ENCODE data around the gene SPATA3. TPM values are rescaled to one million over a fixed set of nuclear protein-coding genes. Genes with fewer than 3 reads are reported as not detected.
A peak's percentile ranks its signal among the peaks of the same experiment; 100 is the strongest.

SPATA3 gene
- total RNA-seq, 2 experiments from 2014 or later = not detected

DNA sequence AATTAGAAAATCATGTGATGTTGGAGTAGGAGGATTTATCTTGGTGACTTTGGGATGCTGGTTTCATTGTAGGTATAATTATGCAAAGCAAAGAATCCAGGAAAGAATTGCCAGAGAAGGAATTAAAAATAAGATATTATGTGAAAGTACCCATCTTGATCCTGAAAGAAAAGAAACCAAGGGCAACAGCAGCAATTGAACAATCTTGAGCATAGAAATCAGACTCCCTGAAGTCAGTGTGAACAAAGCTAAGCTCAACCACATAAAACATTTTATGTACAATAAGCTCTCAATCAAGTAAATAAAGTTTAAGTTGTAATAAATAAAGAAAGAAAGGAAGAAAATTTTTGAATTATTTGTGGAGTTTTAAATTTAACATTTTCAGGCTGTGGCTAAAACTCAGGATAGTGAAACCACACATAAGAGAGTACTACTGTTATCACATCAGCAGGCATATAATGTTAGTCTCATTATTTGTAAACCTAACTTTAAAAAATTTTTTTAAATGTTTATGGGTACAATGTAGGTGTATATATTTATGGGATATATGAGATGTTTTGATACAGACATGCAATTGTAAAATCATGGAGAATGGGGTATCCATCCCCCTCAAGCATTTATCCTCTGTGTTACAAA is 38.0 kb upstream of the SPATA3 start:
- ATAC-seq (ENCODE audit: poor library complexity) = no peak
- Histone ChIP-seq H3K27me3 (ENCODE audit: control insufficient read depth in 1 of 2, insufficient read depth in 2 of 2, low read length in 2 of 2) (peaks cover 12 to 24% of the 10 kb centered on the region in 2 experiments), H3K4me1 (ENCODE audit: insufficient read depth, low read length) (peaks cover 12% of the 10 kb centered on the region), H3K27ac (ENCODE audit: low read depth in 1 of 2, low read length in 2 of 2) (no peak overlapping the region), H3K4me3 (ENCODE audit: low read length) (peak overlapping the region; percentile 43), H3K36me3 (ENCODE audit: insufficient read depth, low read length) (no peaks in the 10 kb centered on the region), H3K9me3 (ENCODE audit: control insufficient read depth in 1 of 2, insufficient read depth in 1 of 2, low read length in 2 of 2) (no peaks in the 10 kb centered on the region)
- POLR2A ChIA-PET = interaction anchor here (1.0 kb wide), 1 partner anchor 110 kb away, joined by 3 read pairs; no protein-coding TSS in a partner anchor
- H3K4me1 Mint-ChIP-seq (ENCODE audit: low read depth) = peaks cover 13% of the 10 kb centered on the region
- intact Hi-C loops (cut with DNase I, micrococcal nuclease) = no loop called here
- H3K27ac Mint-ChIP-seq = no peak overlapping the region
- H3K4me3 Mint-ChIP-seq = peak overlapping the region; percentile 62
- DNase-seq = no peak
- no peaks in the 10 kb centered on the region for H3K36me3 Mint-ChIP-seq (ENCODE audit: low read depth)
- no peak for TF ChIP-seq CTCF (IDR thresholded peaks at IDR 0.05)
- peaks cover 66% of the 10 kb centered on the region for H3K27me3 Mint-ChIP-seq
- CTCF ChIA-PET = no interaction called here
- H3K9me3 Mint-ChIP-seq = no peaks in the 10 kb centered on the region

- ChIA-PET POLR2A (no interaction called here), CTCF (interaction anchor here (1.0 kb wide), 1 partner anchor 11 kb away, joined by 4 read pairs; no protein-coding TSS in a partner anchor)
- H3K27me3 Mint-ChIP-seq = peaks cover 59% of the 10 kb centered on the region
- no peak for TF ChIP-seq CTCF (IDR thresholded peaks at IDR 0.05)
- peaks cover 13% of the 10 kb centered on the region for H3K4me1 Mint-ChIP-seq (ENCODE audit: low read depth)
- H3K9me3 ChIP-seq (ENCODE audit: control insufficient read depth in 1 of 2, insufficient read depth in 1 of 2, low read length in 2 of 2) = no peaks in the 10 kb centered on the region
- intact Hi-C loops (cut with DNase I, micrococcal nuclease) = no loop called here
- H3K27me3 ChIP-seq (ENCODE audit: control insufficient read depth in 1 of 2, insufficient read depth in 2 of 2, low read length in 2 of 2) = peaks cover 12 to 24% of the 10 kb centered on the region in 2 experiments
- no peak overlapping the region for H3K27ac Mint-ChIP-seq
- DNase-seq (no peak), ATAC-seq (ENCODE audit: poor library complexity) (no peak)
- H3K4me1 ChIP-seq (ENCODE audit: insufficient read depth, low read length) = peaks cover 9% of the 10 kb centered on the region
- H3K4me3 ChIP-seq (ENCODE audit: low read length) = no peak overlapping the region
- H3K27ac ChIP-seq (ENCODE audit: low read depth in 1 of 2, low read length in 2 of 2) = no peak overlapping the region
- H3K36me3 Mint-ChIP-seq (ENCODE audit: low read depth) = no peaks in the 10 kb centered on the region
- H3K4me3 Mint-ChIP-seq = peak overlapping the region; percentile 3
- H3K9me3 Mint-ChIP-seq = no peaks in the 10 kb centered on the region
- H3K36me3 ChIP-seq (ENCODE audit: insufficient read depth, low read length) = no peaks in the 10 kb centered on the region
Measured at GRCh38 chr2:230958820-230959756, 36.8 kb upstream of the SPATA3 start.

DNA sequence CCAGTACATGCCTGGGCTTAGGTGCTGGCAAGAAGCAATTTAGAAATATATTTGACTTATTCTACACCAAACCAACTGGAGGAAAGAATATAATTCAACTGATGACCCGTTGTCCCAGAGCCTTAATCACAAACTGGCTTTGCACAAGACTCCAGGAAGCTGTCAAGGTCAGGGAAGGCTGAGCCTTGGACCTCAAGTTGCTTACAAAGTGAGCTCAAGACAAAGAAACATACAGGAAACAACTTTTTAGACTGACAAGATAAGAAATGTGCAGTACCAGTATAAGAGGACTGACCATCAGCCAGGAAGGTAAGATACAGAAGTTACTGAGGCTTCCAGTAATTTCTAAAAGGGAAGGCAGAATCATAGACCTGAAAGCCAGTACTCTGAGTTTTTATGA is 35.9 kb upstream of the SPATA3 start:
- DNase-seq (no peak), ATAC-seq (ENCODE audit: poor library complexity) (no peak)
- CTCF ChIA-PET = interaction anchor here (1.0 kb wide), 1 partner anchor 10 kb away, joined by 4 read pairs; no protein-coding TSS in a partner anchor
- Mint-ChIP-seq H3K36me3 (ENCODE audit: low read depth) (no peaks in the 10 kb centered on the region), H3K4me3 (no peak overlapping the region), H3K27ac (no peak overlapping the region), H3K4me1 (ENCODE audit: low read depth) (peaks cover 13% of the 10 kb centered on the region), H3K27me3 (peaks cover 51% of the 10 kb centered on the region), H3K9me3 (no peaks in the 10 kb centered on the region)
- POLR2A ChIA-PET = no interaction called here
- Histone ChIP-seq H3K27me3 (ENCODE audit: control insufficient read depth in 1 of 2, insufficient read depth in 2 of 2, low read length in 2 of 2) (peaks cover 12 to 24% of the 10 kb centered on the region in 2 experiments), H3K4me3 (ENCODE audit: low read length) (no peak overlapping the region), H3K36me3 (ENCODE audit: insufficient read depth, low read length) (no peaks in the 10 kb centered on the region), H3K4me1 (ENCODE audit: insufficient read depth, low read length) (peaks cover 9% of the 10 kb centered on the region), H3K9me3 (ENCODE audit: control insufficient read depth in 1 of 2, insufficient read depth in 1 of 2, low read length in 2 of 2) (no peaks in the 10 kb centered on the region), H3K27ac (ENCODE audit: low read depth in 1 of 2, low read length in 2 of 2) (no peak overlapping the region)
- intact Hi-C loops (cut with DNase I, micrococcal nuclease) = no loop called here
- TF ChIP-seq CTCF (IDR thresholded peaks at IDR 0.05) = no peak
